Glomerular visceral epithelial cell (primary cell): ENCODE measurements around the gene GMDS.

Experiments used
- DNase-seq: peaks from one replicate; pipeline ENCODE4 v3.0.0-alpha.2; 2016; ENCODE audit errors: extremely low spot score

Gene GMDS

GRCh38 chr6:1940381-1940780 is 305.0 kb downstream of the GMDS start:
- peak; percentile 83 for DNase-seq

GRCh38 chr6:1933292-1933691 is 312.1 kb downstream of the GMDS start:
- DNase-seq = no peak

GRCh38 chr6:1931817-1932216 is 313.6 kb downstream of the GMDS start:
- DNase-seq = no peak

GRCh38 chr6:1930356-1930755 is 315.0 kb downstream of the GMDS start:
- DNase-seq = no peak

GRCh38 chr6:1929931-1930330 is 315.5 kb downstream of the GMDS start:
- DNase-seq = no peak

- no peak for DNase-seq
These were observed 319.5 kb downstream of the GMDS start for GRCh38 chr6:1925743-1926430.

GRCh38 chr6:1923449-1923848 is 322.0 kb downstream of the GMDS start:
- DNase-seq = no peak

- DNase-seq = peak; percentile 95
These were observed 327.6 kb downstream of the GMDS start for GRCh38 chr6:1917626-1918371.

GRCh38 chr6:1916334-1917070 is 328.9 kb downstream of the GMDS start:
- DNase-seq = peak; percentile 42

GRCh38 chr6:1915226-1915625 is 330.2 kb downstream of the GMDS start:
- no peak for DNase-seq

GRCh38 chr6:1913577-1913976 is 331.8 kb downstream of the GMDS start:
- no peak for DNase-seq

- no peak for DNase-seq
These were observed 332.7 kb downstream of the GMDS start for GRCh38 chr6:1912731-1913130.

- DNase-seq = no peak
These were observed 333.9 kb downstream of the GMDS start for GRCh38 chr6:1911474-1911873.

- DNase-seq = no peak
These were observed 334.6 kb downstream of the GMDS start for GRCh38 chr6:1910621-1911407.

GRCh38 chr6:1908784-1909183 is 336.6 kb downstream of the GMDS start:
- no peak for DNase-seq

GRCh38 chr6:1906609-1907008 is 338.8 kb downstream of the GMDS start:
- DNase-seq = no peak

GRCh38 chr6:1906014-1906413 is 339.4 kb downstream of the GMDS start:
- no peak for DNase-seq

GRCh38 chr6:1904898-1905297 is 340.5 kb downstream of the GMDS start:
- no peak for DNase-seq

GRCh38 chr6:1904466-1904799 is 341.0 kb downstream of the GMDS start:
- DNase-seq = no peak

- DNase-seq = no peak
These were observed 341.5 kb downstream of the GMDS start for GRCh38 chr6:1903780-1904465.

- DNase-seq = peak; percentile 40
These were observed 343.8 kb downstream of the GMDS start for GRCh38 chr6:1901556-1901955.

- DNase-seq = no peak
These were observed 348.5 kb downstream of the GMDS start for GRCh38 chr6:1896897-1897296.
